HG03457 (cell line): ENCODE measurements around the gene PIGM.
"Not testable (repeated sequence)": the region's sequence is repeated elsewhere in the genome, so short reads cannot be mapped to it uniquely, and the experiment has no call there.

ENCODE experiments used
- ATAC-seq: cut with Tn5 transposase; IDR thresholded peaks from one replicate; pipeline ENCODE4 v1.9.1; 2021; ENCODE audit warnings: moderate number of reproducible peaks; ENCODE audit not compliant: unreplicated experiment

PIGM gene

DNA sequence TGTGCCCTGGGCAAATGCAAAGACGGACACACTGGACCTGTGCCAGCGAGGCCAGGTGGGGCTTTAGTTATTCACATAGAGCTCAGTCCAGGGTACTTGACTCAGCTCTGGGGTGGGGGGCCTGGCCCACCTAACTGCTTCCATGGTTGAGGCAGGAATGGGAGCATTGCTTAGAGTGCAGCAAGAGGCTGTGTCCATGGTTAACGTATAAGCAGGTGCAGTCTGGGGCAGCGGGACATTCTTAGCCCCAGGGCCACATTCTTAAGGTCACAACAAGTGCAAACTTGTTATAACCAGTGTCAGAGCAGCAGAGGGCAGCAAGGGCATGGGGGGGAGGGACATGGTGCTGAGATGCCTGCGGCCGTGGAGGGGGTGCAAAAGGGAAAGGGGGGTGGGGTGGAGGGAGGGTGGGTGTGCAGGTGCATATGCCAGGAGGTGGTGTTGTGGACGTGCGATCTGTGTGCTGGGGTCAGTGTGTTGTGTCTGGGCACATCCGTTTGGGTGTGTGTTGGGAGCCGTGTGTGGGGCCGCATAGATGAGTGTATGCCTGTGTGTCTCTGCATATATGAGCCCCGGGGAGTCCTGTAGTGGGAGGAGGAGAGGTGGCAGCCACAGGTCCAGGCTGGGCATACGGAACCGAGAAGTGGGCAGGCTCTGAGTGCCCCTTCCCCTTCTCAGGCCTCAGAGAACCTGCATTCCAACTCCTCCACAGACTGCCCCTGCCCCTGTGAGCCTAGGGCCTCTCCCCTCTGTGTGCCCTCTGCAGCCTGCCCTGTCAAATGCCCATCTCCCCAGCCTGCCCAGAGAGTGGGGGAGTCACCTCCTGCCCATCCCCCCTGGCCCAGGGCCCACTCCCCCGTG is 29.8 kb upstream of the PIGM start:
- no peak for ATAC-seq

DNA sequence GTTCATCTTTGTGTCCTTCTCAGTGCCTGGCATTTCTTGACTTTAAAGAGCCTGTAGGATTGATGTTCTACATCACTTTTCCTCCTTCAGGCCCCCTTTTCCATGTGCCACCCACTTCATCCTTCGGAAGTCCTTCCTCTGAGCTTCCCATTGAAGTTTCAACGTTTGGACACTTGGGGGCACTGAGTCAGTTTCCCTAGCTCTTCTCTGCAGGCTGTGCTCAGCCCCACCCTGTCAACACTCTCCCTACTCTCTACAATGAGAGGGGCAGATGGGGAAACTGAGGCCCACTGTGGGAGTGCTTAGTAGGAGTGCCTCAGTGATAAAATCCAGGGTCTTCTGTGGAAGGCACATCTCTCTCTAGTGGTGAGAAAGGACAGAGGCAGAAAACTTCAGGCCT is 26.3 kb upstream of the PIGM start:
- no peak for ATAC-seq

DNA sequence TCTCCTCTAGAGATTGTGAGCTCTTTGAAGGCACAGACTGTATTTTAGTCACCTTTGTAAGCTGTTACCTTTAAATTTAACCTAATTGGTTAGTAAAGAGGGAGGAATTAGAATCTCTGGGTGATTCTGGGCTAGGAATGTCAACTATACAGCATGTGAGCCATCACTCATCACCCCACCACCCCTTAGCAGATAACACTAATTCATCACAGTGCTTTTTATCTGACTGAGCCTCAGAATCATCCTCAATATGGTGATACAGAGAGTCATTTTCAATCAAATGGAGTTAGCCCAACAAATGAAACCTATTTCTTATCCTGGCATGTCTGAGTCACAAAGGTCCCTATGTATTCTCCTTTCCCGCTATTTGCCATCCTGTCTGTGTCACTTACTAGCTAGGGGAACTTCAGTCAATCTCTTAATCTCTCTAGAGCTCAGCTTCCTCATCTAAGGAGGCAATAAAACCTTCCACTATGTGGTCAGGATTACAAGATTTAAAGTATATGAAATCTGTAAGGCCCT is 24.9 kb upstream of the PIGM start:
- ATAC-seq = no peak

DNA sequence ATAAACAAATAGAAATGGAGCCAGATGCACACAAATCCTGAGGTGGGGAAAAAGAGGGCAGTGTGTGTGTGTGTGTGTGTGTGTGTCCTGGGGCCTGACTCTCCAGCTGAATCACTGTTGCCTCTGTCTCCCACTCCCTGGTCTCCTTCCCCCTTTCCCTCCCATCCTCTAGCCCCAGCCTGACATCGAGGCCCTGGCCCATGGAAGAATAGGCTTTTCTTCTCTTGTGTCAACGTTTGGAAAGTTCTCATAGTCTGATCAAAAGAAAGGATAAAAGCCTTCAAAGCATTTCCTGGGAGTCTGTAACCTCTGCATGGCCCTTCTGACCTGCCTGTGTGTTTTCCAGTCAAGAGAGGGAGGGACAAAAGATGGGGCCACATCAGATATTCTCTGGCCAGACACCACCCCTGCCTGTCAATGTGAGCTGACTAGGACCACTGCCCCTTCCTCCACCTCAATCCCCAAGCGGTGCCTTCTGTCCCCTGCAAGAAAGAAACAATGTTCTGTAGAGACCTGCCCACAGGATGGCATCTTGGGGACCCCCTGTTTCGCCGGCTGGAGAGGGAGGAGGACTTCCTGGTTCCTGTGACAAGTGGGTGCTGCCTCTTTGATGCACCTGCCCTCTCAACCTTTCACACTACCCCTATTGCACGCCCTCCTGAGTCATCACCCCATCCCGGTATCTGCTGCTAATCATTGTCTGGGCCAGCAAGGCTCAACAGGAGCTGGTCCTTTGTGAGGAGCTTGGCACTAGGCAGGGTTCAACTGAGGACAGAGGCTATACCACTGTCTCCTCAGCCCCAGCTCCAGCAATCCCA is 22.0 kb upstream of the PIGM start:
- no peak for ATAC-seq

DNA sequence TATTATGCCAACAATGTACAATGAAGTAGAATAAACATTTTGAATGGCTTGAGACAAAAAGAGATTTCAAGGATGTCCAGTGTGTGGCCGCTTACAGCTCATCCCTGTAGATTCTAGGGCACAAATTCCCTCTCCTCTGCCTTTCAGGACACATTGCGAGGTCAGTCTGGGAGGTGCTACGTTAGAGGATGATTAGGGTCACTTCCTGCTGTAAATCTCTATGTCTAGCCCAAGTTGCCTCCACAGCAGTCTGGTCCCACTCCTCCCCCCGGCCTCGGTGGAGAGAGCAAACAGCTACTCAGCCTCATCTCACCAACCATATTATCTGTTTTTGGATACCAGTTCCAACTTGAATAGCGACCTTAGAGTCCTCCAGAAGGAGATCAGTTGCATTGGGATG is 21.1 kb upstream of the PIGM start:
- no peak for ATAC-seq

DNA sequence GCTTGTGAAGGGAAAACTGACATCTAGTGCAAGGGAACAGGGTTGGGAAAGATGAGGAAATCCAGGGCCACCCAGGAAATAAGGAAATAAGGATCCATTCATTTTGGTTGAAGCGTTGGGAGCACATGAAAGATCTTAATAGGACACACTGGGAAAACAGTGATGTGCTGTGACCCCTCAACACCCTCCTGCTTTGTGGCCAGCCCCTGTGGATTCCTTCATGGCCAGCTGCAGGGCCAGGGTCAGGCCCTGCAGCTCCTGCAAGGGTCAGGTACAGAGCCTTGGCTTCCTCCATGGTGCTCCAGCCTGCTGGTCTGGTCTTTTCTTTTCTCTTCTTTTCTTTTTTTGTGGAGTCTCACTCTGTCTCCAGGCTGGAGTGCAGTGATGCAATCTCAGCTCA is 18.8 kb upstream of the PIGM start:
- ATAC-seq = no peak

DNA sequence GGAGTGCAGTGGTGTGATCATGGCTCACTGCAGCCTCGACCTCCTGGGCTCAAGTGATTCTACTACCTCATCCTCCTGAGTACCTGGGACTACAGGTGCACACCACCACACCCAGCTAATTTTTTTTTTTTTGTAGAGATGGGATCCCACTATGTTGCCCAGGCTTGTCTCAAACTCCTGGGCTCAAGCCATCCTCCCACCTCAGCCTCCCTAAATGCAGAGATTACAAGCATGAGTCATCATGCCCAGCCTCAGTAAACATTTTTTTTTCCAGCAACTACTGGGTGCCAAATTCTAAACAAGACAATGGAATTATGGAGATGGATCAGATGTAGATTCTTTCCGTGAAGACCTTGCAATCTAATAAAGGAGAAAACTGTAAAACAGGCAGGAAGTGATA is 18.4 kb upstream of the PIGM start:
- not testable (repeated sequence) for ATAC-seq

DNA sequence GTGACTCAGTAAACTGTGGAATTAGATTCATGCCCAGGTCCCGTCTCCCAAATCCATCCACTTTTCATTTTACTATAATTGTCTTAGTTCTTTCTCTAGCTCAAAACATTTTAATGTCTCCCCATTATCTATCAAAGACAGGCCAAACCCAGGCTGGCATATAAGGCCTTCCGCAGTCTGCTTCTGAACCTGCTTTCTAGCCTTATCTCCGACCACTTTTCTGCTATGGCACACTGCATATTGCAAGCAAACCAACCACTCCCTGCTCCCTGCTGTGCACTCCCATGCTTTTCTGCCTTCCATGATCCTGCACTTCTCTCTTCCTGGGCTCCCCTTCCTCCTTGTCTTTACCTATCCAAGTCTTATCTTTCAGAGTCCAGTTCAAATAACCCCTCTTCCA is 17.3 kb upstream of the PIGM start:
- ATAC-seq = no peak

DNA sequence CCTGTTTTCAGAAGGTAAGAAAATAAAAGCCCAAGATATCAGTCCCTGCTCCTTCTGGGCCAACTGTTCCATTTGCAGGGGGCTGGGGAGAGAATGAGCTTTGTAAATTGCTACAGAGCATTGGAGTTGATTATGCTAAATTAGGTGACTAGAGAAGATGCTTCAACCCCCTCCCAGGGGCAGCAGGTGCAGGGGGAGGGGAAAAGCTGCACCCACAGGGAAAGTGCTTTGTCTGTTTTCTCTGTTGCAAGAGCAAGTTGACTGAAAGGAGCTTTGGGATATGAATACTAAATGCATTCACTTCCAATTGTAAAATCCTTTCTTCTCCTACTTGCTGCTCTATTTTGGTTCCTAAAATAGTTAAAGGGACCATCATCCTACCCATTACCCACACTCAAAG is 16.5 kb upstream of the PIGM start:
- ATAC-seq = no peak

DNA sequence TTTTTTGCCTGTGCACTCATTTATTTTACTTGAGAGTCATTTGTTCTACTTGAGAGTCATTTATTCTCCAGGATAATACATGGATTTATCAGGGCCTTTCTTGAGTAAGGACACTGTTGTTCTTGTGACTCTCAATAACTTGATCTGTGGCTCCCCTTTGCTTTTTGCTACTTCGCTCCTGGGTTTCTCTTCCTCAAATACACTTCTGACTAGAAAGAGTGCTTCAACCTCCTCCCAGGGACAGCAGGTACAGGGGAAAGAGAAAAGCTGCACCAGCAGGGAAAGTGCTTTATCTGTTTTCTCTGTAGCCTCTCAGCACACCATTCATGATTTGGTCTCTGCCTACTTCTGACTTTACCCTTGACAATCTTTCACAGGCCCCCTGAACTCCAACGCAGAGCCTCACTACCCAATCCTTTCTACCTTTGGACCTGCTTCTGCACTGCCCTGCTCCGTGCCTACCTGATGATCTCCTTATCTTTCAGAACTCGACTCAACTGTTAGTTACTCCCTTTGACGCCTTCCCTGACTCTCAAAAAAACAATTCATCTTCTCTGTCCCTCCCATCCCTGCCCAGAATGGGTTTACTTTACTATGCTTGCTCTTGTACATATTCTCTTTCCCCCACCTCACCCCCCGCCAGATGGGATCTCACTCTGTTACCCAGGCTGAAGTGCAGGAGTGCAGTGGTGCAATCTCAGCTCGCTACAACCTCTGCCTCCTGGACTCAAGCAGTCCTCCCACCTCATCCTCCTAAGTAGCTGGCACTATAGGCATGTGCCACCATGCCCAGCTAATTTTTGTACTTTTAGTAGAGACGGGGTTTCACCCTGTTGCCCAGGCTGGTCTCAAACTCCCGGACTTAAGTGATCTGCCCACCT is 15.6 kb upstream of the PIGM start:
- no peak for ATAC-seq

DNA sequence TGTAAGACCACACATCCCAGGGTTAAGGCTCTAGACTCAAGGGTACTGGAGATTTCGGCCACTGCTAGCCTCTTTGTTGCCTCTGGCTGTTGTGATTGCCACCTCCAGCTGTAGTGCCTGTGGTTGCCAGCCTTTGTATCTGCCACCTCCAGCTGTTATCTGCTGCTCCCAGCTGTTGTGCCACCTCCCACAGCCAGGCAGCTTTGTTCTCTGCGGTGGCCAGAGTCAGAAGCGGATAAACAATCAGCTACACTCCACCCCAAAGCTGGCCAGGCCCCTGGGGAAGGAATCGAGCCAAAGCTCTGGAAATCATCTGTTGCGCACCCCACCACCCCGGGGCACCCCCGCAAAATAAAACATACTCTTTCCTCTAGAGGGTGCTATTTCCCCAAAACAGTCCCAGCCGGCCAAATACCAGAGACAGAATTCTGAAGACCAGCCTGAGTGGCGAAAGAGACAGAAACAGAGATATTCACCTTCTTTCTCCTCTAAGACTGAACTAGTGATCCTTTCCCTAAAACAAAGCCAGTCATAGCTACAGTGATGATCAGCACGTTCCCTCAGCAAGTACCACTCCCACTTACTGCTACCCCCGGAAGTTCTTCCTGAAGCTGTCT is 14.8 kb upstream of the PIGM start:
- ATAC-seq = no peak

DNA sequence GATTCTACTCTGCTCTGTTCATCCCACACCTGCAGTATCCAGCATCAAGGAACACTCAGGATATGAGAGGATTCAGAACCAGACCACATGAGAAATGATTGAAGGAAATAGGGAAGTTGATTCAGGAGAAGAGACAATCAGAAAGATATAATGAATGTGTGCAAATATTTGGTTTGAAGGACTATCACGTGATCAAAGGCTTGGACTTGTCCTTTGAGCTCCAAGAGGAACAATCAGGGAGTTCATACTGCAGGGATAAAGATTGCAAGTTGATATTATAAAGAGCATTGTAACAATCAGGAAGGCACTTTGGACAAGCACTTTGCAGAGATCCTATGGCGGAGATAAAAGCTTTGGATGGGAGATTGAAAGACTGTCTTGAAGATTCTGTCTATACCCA is 13.9 kb upstream of the PIGM start:
- ATAC-seq = no peak

DNA sequence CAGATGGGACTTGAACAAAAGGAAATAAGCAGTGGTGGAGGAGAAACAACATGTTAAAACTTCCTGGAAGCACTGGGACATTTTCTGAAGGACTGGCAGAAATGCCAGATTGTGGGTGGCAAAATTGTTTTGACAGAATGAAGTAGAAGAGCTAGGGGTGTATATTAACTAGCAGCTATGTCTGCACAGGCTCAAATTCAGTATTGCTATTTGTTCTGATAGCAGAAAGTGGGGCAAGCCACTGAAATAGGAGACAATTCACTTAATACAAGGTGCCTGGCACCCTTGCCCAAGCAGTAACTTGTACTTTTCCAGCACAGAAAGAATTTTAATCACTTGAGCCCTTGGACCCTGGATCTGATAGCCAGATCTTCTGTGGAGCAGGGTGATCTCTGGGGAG is 11.8 kb upstream of the PIGM start:
- no peak for ATAC-seq

DNA sequence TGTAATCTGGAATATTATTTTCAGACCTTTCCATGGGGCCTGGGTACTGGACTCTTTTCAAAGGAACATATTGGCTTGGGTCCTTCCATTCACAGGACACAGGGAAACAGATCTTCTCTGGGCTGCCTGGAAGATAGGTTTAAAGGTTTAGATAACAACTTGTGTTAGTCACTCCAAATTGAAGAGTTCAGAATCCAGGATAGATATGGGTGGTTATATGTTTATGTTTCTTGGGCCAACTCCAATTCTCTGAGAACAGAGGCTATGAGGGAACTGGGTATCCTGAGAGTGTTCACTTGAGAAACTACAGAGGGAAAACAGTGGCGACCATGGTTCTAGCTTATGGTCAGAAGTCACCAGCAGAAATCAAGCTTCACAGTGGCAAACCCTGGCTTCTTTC is 8.7 kb upstream of the PIGM start:
- no peak for ATAC-seq

DNA sequence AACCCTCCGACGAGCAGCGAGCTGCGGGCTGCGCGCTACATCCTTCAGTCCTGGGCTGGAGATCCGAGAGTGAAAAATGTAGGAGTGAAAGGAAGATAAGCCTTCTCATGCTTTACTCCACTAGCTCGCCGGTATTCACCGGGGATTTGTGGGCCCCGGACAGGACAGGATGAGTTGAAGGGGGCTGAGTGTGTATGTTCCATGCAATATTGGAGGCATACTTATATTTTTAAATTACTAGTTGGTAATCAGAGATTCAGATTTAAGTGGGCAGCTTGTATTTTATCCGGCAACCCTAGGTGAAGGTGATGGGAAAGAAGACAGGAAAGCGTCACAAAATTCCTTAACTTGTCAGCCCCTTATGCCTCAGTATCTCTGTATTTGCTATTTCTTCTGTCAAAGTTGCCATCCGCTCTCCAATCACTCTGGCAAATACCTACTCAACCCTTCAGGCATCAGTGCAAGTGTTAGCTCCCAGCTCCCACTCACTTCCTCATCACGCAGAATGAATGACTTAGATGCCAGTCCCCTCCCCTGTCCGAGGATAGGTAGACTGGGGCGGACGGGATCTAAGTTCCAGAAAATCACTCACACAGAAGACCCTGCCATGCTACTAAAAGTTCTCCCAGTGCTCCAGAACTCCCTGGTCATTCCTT is 503 bp upstream of the PIGM start:
- no peak for ATAC-seq

DNA sequence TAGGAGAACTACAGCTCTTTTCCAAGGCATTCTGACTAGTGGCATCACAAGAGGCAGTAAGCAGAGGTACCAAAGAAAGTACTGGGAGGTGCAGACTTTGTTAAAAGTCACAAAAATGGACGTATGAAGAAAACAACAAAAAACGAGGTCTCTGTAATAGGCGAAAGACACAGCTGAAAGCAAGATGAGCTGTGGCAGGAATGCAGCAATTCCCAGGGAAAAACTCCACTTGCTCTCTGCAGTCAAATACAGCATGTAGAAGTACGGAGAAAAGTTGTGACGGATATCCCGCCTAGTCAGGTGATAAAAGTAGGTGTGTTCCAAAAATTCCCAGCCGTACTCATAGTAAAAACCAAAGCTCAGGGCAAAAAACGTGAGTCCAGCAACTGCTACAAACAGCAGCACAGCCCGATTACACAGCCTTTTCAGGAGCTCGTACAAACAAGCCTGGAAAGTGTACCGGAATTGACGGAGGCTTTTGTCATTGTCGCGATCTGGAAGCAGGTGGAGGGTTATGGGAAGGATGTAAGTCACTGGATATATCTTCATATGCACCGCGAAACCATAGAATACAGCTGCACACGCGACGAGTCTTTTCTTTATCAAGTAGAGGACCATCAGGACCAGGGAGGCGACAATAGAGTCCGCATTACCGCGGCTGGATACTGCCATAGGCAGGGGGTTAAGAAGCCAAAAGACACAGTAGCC is 979 bp downstream of the PIGM start:
- ATAC-seq = no peak

DNA sequence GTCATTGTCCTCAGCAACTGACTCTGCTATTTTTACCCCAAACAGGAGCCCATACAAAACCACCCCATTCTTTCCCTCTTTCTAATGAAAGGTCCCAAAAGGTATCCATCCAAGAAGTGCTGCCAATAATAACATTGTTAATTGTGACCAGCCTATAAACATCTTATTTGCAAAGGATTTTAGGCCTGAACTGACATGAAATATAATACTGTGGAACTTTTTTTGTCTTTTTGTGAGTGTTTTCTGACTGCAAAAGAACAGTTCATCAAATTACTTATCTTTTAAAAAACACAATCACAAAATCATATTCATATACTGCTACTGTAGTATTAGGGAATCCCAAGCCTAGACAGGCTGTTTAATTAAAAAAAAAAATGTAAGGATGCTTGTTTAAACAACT is 3.4 kb downstream of the PIGM start:
- ATAC-seq = no peak

DNA sequence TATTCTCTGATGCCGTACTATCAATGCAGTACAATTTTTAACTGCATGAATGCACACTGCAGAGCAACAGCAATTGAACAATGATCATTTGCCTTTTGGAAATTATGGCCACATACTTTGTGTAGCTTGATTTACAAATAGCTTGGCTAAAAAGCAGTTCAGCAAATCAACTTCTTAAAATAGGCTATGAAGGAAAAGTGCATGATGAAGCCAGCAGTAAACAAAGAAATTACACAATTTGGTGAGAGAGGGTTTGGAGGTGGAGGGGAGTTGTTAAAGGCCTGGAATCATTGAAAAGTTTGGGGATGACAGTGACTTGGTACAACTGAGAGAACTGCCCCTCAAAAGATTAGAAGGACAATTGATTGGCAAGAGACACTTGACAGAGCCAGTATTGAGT is 6.5 kb downstream of the PIGM start:
- no peak for ATAC-seq

DNA sequence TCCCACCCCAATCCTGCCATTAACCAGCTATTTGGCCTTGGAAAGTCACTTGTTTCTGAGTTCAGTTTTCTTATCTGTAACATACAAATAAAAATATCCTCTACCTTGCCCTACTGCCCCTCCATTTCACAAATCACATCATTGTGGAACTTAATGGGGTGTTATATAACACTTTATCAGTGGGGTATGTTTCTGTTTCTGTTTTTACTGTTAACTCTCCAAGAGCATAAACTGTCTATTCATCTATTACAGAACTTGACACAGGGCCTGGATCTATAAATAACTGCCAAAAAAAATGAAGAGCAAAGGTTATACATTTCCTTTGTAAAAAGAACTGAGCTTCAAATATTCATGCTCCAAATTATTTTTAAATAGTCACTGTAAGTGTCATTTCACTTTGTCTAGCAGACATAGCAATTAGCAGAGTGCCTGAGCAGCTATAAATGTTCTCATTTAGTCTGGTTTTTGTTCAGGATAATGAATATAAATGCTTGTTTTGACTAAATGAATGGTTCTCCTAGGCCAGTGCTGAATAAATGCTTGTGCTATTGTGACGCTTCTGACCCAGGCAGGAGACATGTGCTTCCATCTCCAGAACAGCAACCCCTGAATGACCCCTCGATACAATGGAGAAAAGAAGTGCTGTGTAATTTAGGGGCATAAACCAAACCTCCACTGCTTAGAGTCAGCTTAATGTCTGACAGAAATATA is 7.4 kb downstream of the PIGM start:
- ATAC-seq = no peak
